C4-2B (cell line): ENCODE data around the gene LIPA.

ENCODE experiments used
- CTCF ChIP-seq: fragments of 450-650 bp; conservative IDR thresholded peaks from 2 replicates; pipeline ENCODE4 v1.5.1; 2017; ENCODE audit warnings: mild to moderate bottlenecking
- ZFX ChIP-seq: fragments of 450-650 bp; IDR thresholded peaks from 2 replicates; pipeline ENCODE4 v1.6.1; 2017

DNA sequence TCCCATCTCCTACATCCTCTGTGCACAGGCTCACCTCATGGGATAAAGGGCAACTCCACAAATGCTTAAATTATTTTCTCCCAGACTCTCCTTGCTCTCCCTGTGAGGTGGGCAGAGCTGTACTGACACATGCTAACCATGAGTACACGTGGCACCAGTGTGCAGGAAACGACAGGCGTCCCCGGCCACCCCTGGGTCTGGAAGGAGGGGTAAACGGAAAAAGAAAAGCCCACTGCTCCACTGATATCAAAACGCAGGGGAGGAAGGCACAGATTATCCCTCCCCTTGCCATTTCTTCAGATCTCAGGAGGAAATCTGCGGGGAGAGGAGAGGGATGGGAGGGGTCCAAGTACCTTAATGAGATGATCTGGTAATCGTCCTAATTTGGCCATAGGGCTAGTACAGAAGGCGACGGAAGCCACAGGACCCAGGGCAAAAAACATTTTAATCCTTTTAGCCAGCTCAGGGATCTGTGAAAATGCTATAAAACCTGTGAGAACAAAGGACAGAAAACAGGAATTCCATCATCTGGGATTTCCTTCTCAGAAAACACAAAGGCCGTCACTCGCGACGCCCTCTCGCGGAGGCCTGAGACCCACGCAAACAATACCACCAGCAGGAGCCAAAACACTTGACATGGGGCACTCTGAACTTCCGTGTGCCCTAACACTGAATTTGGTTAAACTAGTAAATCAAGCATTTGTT, 26.7 kb downstream of the LIPA start:
- peak; percentile 79 for TF ChIP-seq CTCF
- no peak for TF ChIP-seq ZFX
